Stimulated activated CD4-positive, alpha-beta T cell treated with anti-CD3 and anti-CD28 coated beads, Interleukin-4, amount 100 ng/mL, for 48 hours (primary cell): ENCODE data around the gene AURKB.
"Not testable (repeated sequence)": the region's sequence is repeated elsewhere in the genome, so short reads cannot be mapped to it uniquely, and the experiment has no call there.

Experiments
- DNase-seq, 2 donors: peaks; one replicate each; pipeline ENCODE4 v3.0.0-alpha.2; 2020; ENCODE audit warnings: low read depth in 2 of 2

AURKB gene

DNA sequence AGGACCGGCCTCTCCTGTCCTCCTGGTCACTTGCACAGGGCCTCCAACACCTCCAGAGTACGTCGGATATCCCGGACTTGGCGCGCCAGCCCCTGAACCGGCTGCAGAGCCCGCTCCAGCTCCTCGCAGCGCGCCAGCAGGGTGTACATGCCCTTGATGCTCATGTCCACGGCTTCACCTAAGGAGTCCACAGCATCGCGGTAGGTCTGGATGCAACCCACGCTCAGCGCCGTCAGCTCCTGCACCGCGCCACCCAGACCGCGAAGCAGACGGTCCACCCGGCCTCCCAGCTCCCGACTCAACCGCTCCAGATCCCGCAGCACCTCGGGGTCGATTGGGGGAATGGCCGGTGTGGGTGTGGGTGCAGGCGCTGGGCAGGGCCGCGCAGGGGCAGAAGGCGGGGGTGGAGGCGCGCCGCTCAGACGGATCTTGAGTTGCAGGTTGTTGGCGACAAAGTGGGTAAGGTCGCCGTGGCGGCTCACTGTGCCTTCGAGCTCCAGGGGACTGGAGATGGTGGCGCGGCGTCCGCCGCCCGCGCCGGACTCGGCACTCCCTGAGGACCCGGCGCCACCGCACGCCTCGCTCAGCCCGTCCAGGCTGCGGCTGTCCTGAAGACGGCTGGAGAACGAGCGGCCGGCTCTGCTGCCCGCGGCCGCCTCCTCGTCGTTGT, 21.2 kb downstream of the AURKB start:
- no peak for DNase-seq

GRCh38 chr17:8188263-8188839, 22.0 kb downstream of the AURKB start:
- DNase-seq, result no peak

DNA sequence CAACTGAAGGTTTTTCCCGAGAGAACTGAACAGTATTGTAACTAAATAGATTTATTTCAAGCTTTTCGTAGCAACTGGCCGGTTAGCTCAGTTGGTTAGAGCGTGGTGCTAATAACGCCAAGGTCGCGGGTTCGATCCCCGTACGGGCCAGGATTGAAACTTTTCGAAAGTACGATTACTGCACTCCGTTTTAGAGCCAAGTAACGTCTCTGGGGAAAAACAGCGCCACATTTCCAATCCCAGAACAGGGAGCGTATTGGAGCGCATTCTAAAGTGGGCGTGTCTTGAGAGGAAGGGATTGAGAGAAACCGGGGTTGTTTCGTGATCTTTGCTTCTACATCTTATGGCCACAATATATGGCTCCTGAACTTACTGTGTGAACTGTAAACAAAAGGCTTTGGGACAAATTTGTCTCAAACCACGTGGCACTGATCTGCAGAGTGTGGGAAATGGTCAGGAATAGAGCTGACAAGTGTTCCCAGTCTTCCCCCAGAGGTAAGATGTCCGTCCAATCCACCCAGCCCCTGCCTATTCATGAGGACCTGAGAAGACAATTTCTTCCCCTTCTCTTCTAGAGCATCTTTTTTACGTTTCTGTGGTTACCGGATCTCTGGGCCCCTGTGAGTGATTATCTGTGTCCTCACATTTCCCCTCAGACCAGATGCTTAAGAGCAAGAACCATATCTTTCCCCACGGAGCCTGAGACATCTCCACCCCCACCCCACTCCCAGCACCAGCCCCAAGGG, 22.7 kb downstream of the AURKB start:
- peak; percentile 83 to 94 for DNase-seq

GRCh38 chr17:8186787-8187516, 23.4 kb downstream of the AURKB start:
- peak; percentile 90 to 99 for DNase-seq

DNA sequence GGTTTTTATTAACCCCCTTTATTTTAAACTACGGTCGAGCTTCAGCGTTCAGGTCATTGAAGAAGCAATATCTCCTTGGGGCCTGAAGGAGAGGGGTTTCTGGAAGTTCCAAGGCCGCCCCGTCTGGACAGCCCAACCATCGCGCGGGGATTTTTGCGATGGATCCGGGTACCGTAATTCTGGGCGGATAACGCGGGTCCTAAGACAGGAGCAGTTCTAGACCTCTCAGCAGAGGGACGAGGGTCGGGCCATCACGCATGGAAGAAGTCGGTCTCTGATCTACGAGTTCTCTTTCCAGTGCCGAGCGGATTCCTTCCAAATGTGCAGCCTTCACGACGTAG, 24.0 kb downstream of the AURKB start:
- DNase-seq, result no peak

DNA sequence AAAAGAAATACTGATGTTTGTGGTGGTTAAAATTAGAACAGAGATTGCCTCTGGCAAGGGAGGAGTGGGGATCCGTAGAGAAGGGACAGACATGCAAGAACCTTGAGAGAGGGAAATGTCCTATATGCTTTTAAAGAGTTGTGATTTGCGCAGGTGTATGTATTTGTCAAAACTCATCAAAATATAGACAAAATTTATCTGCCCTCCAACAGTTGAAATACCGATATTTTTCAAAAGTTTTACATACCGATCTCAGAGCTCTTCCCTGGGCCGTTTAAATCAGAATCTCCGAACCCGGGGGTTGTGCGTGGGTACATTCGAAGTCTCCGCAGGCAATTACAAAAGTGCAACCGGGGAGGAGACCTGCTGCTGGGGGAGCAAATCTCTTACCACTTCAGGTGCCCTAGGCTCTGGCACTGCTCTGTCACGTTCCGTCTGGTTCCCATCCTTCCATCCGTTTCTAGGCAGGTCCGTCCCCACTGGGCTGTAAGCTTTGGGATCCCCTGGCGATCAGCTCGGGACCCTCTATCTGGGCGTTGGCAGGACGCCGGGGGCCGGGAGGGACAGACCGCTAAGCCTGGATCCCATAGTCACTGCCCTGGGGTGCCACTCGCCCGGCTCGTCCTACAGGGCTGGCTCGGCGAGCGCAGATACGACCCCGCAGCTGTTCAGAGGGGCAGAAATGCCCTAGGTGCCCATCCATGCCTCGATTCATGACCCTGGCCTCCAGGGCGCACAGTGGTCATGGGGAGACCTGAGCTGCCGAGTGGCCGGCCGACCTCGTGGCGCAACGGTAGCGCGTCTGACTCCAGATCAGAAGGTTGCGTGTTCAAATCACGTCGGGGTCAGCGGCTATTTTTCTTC, 24.6 kb downstream of the AURKB start:
- DNase-seq, result peak; percentile 83 to 98

DNA sequence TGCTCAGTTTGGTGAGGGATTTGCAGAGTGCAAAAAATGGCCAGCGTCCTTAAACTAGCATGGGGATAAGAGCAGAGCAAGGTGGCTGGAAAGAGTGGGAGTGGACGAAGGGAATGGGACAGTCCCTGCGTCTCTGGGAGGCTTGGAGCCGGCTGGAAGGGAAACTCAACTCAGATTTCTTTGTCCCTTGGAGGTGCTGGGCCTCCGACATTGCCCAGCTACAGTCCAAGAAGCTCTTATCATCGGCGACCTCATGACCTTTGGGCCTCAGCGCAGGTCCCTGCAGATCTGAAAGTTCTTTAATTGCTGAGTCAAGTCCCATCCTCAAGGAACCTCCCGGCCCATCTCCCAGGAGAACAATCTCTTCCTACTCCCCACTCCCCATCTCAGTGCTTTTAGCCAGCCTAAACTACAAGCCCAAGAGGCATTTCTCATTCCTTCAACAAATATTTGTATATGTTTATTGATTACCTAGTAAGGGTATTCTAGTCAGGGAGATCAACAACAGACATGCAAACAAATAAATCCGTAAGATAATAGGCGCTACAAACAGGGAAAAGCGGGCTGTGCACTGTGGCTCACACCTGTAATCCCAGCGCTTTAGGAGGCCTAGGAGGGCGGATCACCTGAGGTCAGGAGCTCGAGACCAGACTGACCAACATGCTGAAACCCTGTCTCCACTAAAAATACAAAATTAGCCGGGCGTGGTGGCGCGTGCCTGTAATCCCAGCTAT, 33.2 kb downstream of the AURKB start:
- DNase-seq, result no peak

DNA sequence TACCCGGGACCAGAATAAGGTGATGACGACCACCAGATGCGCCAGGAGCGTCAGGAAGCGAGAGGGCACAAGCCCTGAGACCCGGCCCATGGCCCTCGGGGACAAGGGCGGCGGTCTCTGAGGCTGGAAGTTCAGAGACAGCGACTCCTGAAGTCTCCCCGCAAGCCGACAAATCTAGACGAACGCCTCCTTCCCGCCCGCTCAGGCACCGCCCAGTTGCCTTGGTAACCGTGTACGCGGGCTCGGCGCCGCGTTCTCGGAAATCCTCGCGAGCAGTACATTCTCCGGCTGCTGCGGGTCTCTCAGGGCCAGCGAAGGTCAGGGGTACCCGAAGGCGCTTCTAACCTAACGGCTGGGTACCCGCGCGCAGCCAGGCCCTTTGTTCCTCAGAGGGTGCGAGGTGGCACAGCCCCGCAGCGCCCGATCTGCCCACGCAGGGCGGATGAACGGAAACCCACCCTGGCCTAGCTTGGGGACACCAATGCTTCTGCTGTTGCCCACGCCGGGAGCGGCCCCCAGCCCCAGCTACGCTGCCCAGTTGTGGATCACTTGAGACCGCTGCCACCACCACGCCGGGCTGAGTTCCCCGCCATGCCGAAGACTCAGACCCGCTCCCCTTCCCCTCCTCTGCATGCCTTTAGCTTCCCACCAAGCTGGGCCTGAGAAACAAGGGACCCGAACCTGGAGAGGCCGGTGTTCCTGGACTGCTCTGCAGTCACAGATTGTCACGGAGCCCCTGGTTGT, 34.0 kb downstream of the AURKB start, which contains the start of gene TMEM107:
TSS of gene TMEM107 (minus strand) at position 184 of the 744 bp plus-strand sequence. CDS start at position 90, 94 bp downstream.
- DNase-seq, result peak; percentile 79 to 87

DNA sequence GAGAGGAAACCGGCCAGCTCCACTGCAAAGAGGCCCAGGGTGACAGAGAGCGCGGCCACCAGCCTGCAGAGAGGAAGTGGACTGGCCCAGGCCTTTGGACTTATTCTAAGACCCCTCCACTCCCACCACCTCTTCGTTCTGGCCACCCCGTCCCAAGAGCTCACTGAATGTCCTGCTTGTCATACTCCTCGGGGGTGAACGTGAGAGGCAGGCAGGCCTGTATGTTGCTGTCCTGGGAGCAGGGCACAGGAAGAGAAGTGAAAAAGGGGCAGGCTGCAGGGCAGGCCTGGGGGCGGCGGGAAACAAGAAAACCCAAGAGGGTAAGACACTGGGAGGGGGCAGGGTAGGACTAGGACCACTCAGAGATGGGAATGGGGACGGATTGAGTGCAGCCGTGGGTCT, 34.6 kb downstream of the AURKB start:
- DNase-seq, result no peak

GRCh38 chr17:8173871-8174322, 36.5 kb downstream of the AURKB start:
- no peak for DNase-seq

DNA sequence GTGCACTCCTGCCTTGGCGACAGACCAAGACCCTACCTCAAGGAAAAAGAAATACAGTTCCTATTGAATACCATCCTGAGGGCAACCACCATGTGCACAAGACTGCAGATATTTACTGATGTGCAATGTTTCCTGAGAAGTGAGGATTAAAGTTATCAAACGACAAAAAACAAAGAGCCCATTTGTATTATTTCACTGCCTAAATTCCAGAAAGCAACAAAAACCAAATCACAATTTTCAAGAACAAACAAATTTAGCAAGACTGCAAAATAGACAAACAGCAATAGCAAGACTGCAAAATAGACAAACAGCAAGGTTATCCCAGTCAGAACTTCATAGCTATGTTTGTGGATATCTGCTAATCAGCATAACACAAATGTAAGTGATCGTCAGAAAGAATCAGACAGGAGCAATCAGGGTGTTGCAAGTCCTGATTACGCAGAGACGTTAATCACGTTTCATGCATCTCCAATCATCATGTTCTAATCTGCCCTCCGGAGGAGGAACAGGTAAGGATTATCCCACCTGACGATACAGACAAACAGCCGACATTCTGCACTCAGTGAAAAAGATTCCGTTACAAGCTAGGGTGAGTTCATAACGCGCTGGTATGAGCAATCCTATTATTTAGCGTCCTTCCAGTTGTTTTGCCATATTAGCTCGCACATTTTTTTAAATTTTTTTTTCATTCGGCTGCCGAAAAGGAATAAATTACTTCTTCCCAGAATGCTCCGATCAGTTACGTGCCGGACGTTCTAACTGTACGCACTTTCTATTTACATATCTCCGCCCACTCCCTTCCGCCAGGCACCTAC, 37.1 kb downstream of the AURKB start:
- DNase-seq, result peak in 1 of 2 donors; percentile 76

DNA sequence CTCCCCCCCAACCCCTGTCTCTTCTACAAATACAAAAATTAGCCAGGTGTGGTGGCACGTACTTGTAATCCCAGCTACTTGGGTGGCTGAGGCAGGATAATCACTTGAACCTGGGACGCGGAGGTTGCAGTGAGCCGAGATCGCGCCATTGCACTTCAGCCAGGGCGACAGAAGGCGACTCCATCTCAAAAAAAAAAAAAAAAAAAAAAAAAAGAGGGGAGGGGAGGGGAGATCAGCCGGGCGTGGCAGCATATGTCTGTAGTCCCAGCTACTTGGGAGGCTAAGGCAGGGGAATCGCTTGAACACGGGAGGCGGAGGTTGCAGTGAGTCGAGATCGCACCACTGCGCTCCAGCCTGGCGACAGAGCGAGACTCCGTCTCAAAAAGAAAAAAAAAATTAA, 40.2 kb downstream of the AURKB start:
- not testable (repeated sequence) for DNase-seq

GRCh38 chr17:8167526-8167925, 42.8 kb downstream of the AURKB start:
- DNase-seq, result no peak

DNA sequence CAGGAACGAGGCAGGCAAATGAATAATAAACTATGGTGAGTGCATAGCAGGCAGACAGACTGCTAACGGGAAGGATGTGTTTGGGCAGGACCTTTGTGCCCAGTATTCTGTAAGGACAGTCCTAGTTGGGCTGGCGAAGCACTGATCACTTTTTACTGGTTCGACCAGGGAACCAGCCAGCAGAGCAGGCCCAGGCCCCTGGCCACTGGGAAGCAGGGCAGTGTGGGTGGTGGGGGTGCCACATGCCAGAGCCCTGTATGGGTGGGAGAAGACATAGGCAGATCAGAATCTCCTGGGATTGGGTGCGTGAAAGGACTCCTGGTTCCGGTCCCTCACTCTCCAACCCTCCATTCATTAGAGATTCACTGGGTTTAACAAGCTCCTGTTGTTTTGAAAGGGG, 43.6 kb downstream of the AURKB start:
- no peak for DNase-seq

DNA sequence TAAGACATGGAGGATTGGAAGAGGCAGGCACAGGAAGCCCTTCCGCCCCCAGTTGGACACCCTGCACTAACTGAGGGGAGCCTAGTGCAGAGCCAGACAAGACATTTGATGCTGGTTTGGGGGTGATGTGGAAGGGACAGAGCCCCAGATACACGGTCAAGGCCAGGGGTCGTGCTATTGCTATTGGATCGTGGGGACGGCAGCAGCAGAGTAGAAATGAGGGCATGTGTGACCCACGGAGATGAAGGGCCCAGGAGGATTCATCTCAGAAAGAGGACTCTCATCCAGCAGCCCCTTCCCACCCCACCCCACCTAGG, 45.6 kb downstream of the AURKB start:
- no peak for DNase-seq

DNA sequence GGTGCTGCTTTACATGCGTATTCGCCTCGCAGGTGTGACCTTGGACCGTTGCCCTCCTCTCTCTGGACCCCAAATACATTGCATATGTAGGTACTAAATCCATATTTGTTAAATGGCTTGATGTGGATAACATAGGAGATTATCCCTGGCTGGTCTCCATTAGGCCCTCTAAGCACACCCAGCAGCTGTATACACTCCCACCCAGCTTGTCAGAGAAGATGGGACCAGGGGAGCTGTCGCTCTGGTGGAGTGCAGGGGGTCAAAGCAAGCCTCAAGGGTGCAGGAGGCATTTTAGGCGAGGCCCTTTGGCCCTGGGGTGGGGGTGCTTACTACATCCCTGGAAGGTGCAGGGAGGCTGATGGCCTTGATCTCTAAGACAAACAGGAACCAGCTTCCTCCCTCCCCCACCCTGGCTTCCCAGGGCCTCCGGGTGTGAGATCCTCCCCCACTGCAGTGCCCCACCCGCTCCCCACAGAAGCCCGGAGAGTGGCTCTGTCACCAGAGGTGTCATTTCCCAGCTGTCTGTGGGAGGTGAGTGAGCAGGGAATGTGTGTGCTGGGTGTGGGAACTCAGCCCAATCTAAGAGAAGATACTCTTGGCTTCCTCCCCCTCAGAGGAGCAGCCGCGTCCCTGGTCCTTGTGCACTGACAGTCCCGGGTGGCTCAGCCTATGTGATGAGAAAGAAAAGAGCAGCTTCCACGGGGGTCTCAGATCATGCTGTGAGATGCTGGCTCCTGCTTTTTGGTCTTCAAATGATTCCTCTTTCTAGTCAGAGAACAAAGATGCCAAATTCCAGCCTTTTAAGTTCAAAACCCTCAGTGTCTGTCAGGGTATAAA, 46.2 kb downstream of the AURKB start:
- DNase-seq, result peak; percentile 63 to 77

- no peak for DNase-seq
Observed at GRCh38 chr17:8162997-8163977, 47.1 kb downstream of the AURKB start.
